Measurements from ENCODE around the gene FHIT. TPM values are rescaled to one million over a fixed set of nuclear protein-coding genes. Genes with fewer than 3 reads are reported as not detected.

The FHIT gene
- polyA plus RNA-seq, 1 of the 3 experiments (the other 2 are of a cell fraction) = 0.41 TPM

DNA sequence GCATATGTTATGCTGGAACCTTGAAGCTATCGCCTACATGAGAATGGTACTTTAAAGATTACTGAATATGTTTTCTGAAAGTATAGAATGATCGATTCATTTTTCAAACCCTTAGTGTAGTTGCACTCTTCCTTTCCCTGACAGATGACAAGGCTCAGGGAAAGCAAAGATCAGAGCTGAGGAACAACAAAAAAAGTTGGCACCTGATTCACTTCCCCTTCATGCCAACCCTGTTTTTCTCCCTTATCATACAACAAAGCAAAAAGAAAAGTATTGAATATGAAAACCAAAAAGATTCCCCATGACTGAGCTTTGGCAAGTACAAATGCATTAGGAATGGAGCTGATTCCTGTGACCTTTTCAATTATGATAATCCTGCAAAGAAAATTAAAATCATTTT, 1012.7 kb downstream of the FHIT start:
- H2AFZ ChIP-seq (ENCODE audit: low read depth) = no peak overlapping the region
- no peaks in the 10 kb centered on the region for H3F3A ChIP-seq (replicated peaks; ENCODE audit: insufficient read depth)
- H3K9ac ChIP-seq = no peak overlapping the region
- H3K9me3 ChIP-seq = no peaks in the 10 kb centered on the region
- no peak for DNase-seq
- no peaks in the 10 kb centered on the region for H3K79me2 ChIP-seq (ENCODE audit: insufficient read depth)
- POLR2A ChIA-PET = no interaction called here
- 56% methylated on average over 2 of the region's 2 CpGs for WGBS (ENCODE audit: low lambda C conversion rate)
- no peaks in the 10 kb centered on the region for H3K9me2 ChIP-seq
- no peaks in the 10 kb centered on the region for H4K20me1 ChIP-seq (ENCODE audit: insufficient read depth)
- CTCF ChIA-PET = no interaction called here
- H3K4me3 ChIP-seq (ENCODE audit: low read depth in 2 of 2, low read length in 1 of 2) = no peak overlapping the region
- no peak overlapping the region for H3K27ac ChIP-seq (ENCODE audit: low read depth in 2 of 2, low read length in 1 of 2)
- TF ChIP-seq, protein P1, sequence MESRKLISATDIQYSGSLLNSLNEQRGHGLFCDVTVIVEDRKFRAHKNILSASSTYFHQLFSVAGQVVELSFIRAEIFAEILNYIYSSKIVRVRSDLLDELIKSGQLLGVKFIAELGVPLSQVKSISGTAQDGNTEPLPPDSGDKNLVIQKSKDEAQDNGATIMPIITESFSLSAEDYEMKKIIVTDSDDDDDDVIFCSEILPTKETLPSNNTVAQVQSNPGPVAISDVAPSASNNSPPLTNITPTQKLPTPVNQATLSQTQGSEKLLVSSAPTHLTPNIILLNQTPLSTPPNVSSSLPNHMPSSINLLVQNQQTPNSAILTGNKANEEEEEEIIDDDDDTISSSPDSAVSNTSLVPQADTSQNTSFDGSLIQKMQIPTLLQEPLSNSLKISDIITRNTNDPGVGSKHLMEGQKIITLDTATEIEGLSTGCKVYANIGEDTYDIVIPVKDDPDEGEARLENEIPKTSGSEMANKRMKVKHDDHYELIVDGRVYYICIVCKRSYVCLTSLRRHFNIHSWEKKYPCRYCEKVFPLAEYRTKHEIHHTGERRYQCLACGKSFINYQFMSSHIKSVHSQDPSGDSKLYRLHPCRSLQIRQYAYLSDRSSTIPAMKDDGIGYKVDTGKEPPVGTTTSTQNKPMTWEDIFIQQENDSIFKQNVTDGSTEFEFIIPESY (IDR thresholded peaks at IDR 0.05; ENCODE audit: borderline replicate concordance, low read depth) = no peak
- TF ChIP-seq GABPA (IDR thresholded peaks at IDR 0.05; ENCODE audit: low read depth) = no peak
- TF ChIP-seq, protein P2, sequence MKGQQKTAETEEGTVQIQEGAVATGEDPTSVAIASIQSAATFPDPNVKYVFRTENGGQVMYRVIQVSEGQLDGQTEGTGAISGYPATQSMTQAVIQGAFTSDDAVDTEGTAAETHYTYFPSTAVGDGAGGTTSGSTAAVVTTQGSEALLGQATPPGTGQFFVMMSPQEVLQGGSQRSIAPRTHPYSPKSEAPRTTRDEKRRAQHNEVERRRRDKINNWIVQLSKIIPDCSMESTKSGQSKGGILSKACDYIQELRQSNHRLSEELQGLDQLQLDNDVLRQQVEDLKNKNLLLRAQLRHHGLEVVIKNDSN (IDR thresholded peaks at IDR 0.05; ENCODE audit: borderline replicate concordance, low read depth) = no peak
- TF ChIP-seq SIN3A (IDR thresholded peaks at IDR 0.05; ENCODE audit: borderline replicate concordance, low read depth, low read length) = no peak
- TF ChIP-seq NFIC (IDR thresholded peaks at IDR 0.05; ENCODE audit: borderline replicate concordance) = no peak
- TF ChIP-seq FOXM1 (IDR thresholded peaks at IDR 0.05; ENCODE audit: low read depth) = no peak
- TF ChIP-seq SMC3 (IDR thresholded peaks at IDR 0.05; ENCODE audit: low read depth, low read length) = no peak
- no peak for TF ChIP-seq ELF1 (IDR thresholded peaks at IDR 0.05)
- TF ChIP-seq RXRA (IDR thresholded peaks at IDR 0.05; ENCODE audit: borderline replicate concordance, low read depth) = no peak
- TF ChIP-seq RCOR1 (IDR thresholded peaks at IDR 0.05; ENCODE audit: low read length) = no peak
- TF ChIP-seq FOXJ3 (CRISPR knock-in tag; IDR thresholded peaks at IDR 0.05) = no peak
- TF ChIP-seq, protein P3, sequence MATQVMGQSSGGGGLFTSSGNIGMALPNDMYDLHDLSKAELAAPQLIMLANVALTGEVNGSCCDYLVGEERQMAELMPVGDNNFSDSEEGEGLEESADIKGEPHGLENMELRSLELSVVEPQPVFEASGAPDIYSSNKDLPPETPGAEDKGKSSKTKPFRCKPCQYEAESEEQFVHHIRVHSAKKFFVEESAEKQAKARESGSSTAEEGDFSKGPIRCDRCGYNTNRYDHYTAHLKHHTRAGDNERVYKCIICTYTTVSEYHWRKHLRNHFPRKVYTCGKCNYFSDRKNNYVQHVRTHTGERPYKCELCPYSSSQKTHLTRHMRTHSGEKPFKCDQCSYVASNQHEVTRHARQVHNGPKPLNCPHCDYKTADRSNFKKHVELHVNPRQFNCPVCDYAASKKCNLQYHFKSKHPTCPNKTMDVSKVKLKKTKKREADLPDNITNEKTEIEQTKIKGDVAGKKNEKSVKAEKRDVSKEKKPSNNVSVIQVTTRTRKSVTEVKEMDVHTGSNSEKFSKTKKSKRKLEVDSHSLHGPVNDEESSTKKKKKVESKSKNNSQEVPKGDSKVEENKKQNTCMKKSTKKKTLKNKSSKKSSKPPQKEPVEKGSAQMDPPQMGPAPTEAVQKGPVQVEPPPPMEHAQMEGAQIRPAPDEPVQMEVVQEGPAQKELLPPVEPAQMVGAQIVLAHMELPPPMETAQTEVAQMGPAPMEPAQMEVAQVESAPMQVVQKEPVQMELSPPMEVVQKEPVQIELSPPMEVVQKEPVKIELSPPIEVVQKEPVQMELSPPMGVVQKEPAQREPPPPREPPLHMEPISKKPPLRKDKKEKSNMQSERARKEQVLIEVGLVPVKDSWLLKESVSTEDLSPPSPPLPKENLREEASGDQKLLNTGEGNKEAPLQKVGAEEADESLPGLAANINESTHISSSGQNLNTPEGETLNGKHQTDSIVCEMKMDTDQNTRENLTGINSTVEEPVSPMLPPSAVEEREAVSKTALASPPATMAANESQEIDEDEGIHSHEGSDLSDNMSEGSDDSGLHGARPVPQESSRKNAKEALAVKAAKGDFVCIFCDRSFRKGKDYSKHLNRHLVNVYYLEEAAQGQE (IDR thresholded peaks at IDR 0.05; ENCODE audit: low read depth, low read length) = no peak
- TF ChIP-seq TCF12 (IDR thresholded peaks at IDR 0.05) = no peak
- TF ChIP-seq, protein P4, sequence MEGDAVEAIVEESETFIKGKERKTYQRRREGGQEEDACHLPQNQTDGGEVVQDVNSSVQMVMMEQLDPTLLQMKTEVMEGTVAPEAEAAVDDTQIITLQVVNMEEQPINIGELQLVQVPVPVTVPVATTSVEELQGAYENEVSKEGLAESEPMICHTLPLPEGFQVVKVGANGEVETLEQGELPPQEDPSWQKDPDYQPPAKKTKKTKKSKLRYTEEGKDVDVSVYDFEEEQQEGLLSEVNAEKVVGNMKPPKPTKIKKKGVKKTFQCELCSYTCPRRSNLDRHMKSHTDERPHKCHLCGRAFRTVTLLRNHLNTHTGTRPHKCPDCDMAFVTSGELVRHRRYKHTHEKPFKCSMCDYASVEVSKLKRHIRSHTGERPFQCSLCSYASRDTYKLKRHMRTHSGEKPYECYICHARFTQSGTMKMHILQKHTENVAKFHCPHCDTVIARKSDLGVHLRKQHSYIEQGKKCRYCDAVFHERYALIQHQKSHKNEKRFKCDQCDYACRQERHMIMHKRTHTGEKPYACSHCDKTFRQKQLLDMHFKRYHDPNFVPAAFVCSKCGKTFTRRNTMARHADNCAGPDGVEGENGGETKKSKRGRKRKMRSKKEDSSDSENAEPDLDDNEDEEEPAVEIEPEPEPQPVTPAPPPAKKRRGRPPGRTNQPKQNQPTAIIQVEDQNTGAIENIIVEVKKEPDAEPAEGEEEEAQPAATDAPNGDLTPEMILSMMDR (IDR thresholded peaks at IDR 0.05) = no peak
- no peak for TF ChIP-seq CHD2 (IDR thresholded peaks at IDR 0.05; ENCODE audit: low read length, partially characterized antibody)
- no peak overlapping the region for H3K4me2 ChIP-seq
- H3K27me3 ChIP-seq (ENCODE audit: insufficient read depth) = no peaks in the 10 kb centered on the region
- H3K4me1 ChIP-seq (ENCODE audit: control insufficient read depth in 1 of 2, insufficient read depth in 2 of 2, low read depth in 1 of 2, low read length in 1 of 2) = no peaks in the 10 kb centered on the region
- H3K36me3 ChIP-seq (replicated peaks in 1 of 2; ENCODE audit: control insufficient read depth in 1 of 2, insufficient read depth in 2 of 2, low read length in 1 of 2) = no peaks in the 10 kb centered on the region
